IMR-90 (cell line): ENCODE measurements around the gene SLC44A1. TPM values are rescaled to one million over a fixed set of nuclear protein-coding genes. Genes with fewer than 3 reads are reported as not detected.
A peak's percentile ranks its signal among the peaks of the same experiment; 100 is the strongest.

Source experiments
- ATAC-seq: fragments of 200-7000 bp; cut with Tn5 transposase; 2 replicates; pipeline ENCODE4 v1.9.1; 2020; ENCODE audit warnings: low read depth, mild to moderate bottlenecking, moderate library complexity
- BruUV-seq: library from RNA; stranded (reverse); fragments of 400-500 nt; replicated peaks from 2 replicates; lab custom pipeline; 2021; lab: Mats Ljungman, UMichigan
- CTCF ChIA-PET: fragments of 300-600 bp; formaldehyde crosslinking; extraction: SDS; loops from one replicate; lab custom pipeline; 2021; ENCODE audit warnings: antibody characterized with exemption; lab: Yijun Ruan, JAX
- POLR2A ChIA-PET: fragments of 300-600 bp; sonication (Branson Sonifier 250); formaldehyde crosslinking; loops from one replicate; lab custom pipeline; 2022; ENCODE audit warnings: antibody characterized with exemption; ENCODE audit not compliant: unreplicated experiment; lab: Charles Lee
- DNase-seq: peaks from one replicate; pipeline ENCODE4 v3.0.0; 2013
- H2AFZ ChIP-seq: replicated peaks from 2 replicates; pipeline ENCODE3; 2013; ENCODE audit warnings: low read length, mild to moderate bottlenecking; ENCODE audit not compliant: poor library complexity
- H2AK5ac ChIP-seq: 2 replicates; pipeline ENCODE4 v1.6.1; 2013; ENCODE audit warnings: low read depth, low read length, inconsistent platforms
- H2AK9ac ChIP-seq: replicated peaks from 2 replicates; pipeline ENCODE3; 2013; ENCODE audit warnings: mild to moderate bottlenecking, low read depth, low read length, moderate library complexity; ENCODE audit not compliant: poor library complexity
- H2BK120ac ChIP-seq: 2 replicates; pipeline ENCODE4 v1.6.1; 2013; ENCODE audit warnings: low read depth, low read length, inconsistent platforms
- H2BK15ac ChIP-seq: 3 replicates; pipeline ENCODE4 v1.6.1; 2013; ENCODE audit warnings: low read depth, low read length, inconsistent platforms
- H2BK20ac ChIP-seq: 2 replicates; pipeline ENCODE4 v1.6.1; 2013; ENCODE audit warnings: low read depth, mild to moderate bottlenecking, inconsistent platforms, low read length, moderate library complexity
- H2BK5ac ChIP-seq: 2 replicates; pipeline ENCODE4 v1.6.1; 2013; ENCODE audit warnings: mild to moderate bottlenecking, low read depth, low read length, inconsistent platforms; ENCODE audit not compliant: poor library complexity, severe bottlenecking
- H3K14ac ChIP-seq: replicated peaks from 2 replicates; pipeline ENCODE4 v1.6.1; 2013; ENCODE audit warnings: low read depth, low read length, inconsistent platforms
- H3K18ac ChIP-seq: 2 replicates; pipeline ENCODE4 v1.6.1; 2013; ENCODE audit warnings: low read depth, low read length, control low read depth
- H3K23ac ChIP-seq: 2 replicates; pipeline ENCODE4 v1.6.1; 2013; ENCODE audit warnings: low read depth, low read length, inconsistent platforms
- H3K27ac ChIP-seq: 2 replicates; pipeline ENCODE4 v1.5.1; 2013; ENCODE audit warnings: mild to moderate bottlenecking, control low read depth, low read length; ENCODE audit not compliant: insufficient read depth
- H3K27me3 ChIP-seq: 2 replicates; pipeline ENCODE4 v1.6.1; 2013; ENCODE audit warnings: low read length; ENCODE audit not compliant: control insufficient read depth, insufficient read depth
- H3K36me3 ChIP-seq: 2 replicates; pipeline ENCODE4 v1.6.1; 2013; ENCODE audit warnings: low read length, mixed read lengths; ENCODE audit not compliant: control insufficient read depth, insufficient read depth
- H3K4ac ChIP-seq: 2 replicates; pipeline ENCODE4 v1.6.1; 2013; ENCODE audit warnings: low read depth, low read length, inconsistent platforms
- H3K4me1 ChIP-seq: 2 replicates; pipeline ENCODE4 v1.6.1; 2013; ENCODE audit warnings: low read length, mixed read lengths; ENCODE audit not compliant: control insufficient read depth, insufficient read depth
- H3K4me2 ChIP-seq: 2 replicates; pipeline ENCODE4 v1.6.1; 2013; ENCODE audit warnings: low read depth, mild to moderate bottlenecking, control low read depth, low read length, moderate library complexity
- H3K4me3 ChIP-seq: 2 replicates; pipeline ENCODE4 v1.5.1; 2013; ENCODE audit warnings: low read depth, mild to moderate bottlenecking, control low read depth, low read length, moderate library complexity; ENCODE audit not compliant: insufficient read depth
- H3K56ac ChIP-seq: 2 replicates; pipeline ENCODE4 v1.6.1; 2013; ENCODE audit warnings: low read length, inconsistent platforms; ENCODE audit not compliant: insufficient read depth; ENCODE audit errors: extremely low read depth
- H3K79me1 ChIP-seq, 2 experiments: 2 replicates each; pipeline ENCODE4 v1.6.1; 2013; ENCODE audit warnings: low read length in 2 of 2, inconsistent platforms in 1 of 2, low read depth in 1 of 2
- H3K9ac ChIP-seq: 2 replicates; pipeline ENCODE4 v1.6.1; 2013; ENCODE audit warnings: low read depth, low read length, control low read depth
- H3K9me1 ChIP-seq: 2 replicates; pipeline ENCODE4 v1.6.1; 2013; ENCODE audit warnings: low read length, inconsistent platforms; ENCODE audit not compliant: insufficient read depth
- H3K9me3 ChIP-seq: 2 replicates; pipeline ENCODE4 v1.6.1; 2013; ENCODE audit warnings: low read length; ENCODE audit not compliant: control insufficient read depth, insufficient read depth
- H4K20me1 ChIP-seq: 2 replicates; pipeline ENCODE4 v1.6.1; 2013; ENCODE audit warnings: low read length, inconsistent platforms; ENCODE audit not compliant: insufficient read depth
- H4K5ac ChIP-seq: 2 replicates; pipeline ENCODE4 v1.6.1; 2013; ENCODE audit warnings: mild to moderate bottlenecking, low read depth, low read length, control low read depth
- H4K8ac ChIP-seq, 2 experiments: 2 replicates each; pipeline ENCODE4 v1.6.1; 2013; ENCODE audit warnings: low read depth in 2 of 2, low read length in 2 of 2, control low read depth in 1 of 2, inconsistent platforms in 1 of 2
- H4K91ac ChIP-seq: 2 replicates; pipeline ENCODE4 v1.6.1; 2013; ENCODE audit warnings: low read depth, low read length, inconsistent platforms; ENCODE audit not compliant: insufficient read depth
- BHLHE40 ChIP-seq: fragments of 150-350 bp; IDR thresholded peaks from 2 replicates; pipeline ENCODE4 v1.6.1; 2016; ENCODE audit warnings: mild to moderate bottlenecking, low read depth, low read length
- CEBPB ChIP-seq: IDR thresholded peaks from 2 replicates; pipeline ENCODE4 v1.6.1; 2012; ENCODE audit warnings: low read depth, low read length, improper control_type of control experiment
- CHD1 ChIP-seq: IDR thresholded peaks from 2 replicates; pipeline ENCODE4 v1.6.1; 2012; ENCODE audit warnings: low read depth, low read length, improper control_type of control experiment
- CTCF ChIP-seq: conservative IDR thresholded peaks from 2 replicates; pipeline ENCODE4 v1.5.1; 2012; ENCODE audit warnings: mild to moderate bottlenecking, low read depth, low read length, improper control_type of control experiment
- MAFK ChIP-seq: IDR thresholded peaks from 2 replicates; pipeline ENCODE4 v1.6.1; 2012; ENCODE audit warnings: low read depth, low read length, improper control_type of control experiment
- MAZ ChIP-seq: IDR thresholded peaks from 2 replicates; pipeline ENCODE4 v1.6.1; 2012; ENCODE audit warnings: low read depth, mild to moderate bottlenecking, low read length, improper control_type of control experiment, moderate library complexity, borderline replicate concordance
- MXI1 ChIP-seq: IDR thresholded peaks from 2 replicates; pipeline ENCODE4 v1.6.1; 2012; ENCODE audit warnings: low read depth, mild to moderate bottlenecking, low read length, moderate library complexity, borderline replicate concordance
- NFE2L2 ChIP-seq: fragments of 150-350 bp; IDR thresholded peaks from 2 replicates; pipeline ENCODE4 v1.6.1; 2016; ENCODE audit warnings: low read depth, mild to moderate bottlenecking, low read length
- POLR2A ChIP-seq: IDR thresholded peaks from 2 replicates; pipeline ENCODE4 v1.6.1; 2012; ENCODE audit warnings: mild to moderate bottlenecking, low read depth, low read length
- RCOR1 ChIP-seq: IDR thresholded peaks from 2 replicates; pipeline ENCODE4 v1.6.1; 2012; ENCODE audit warnings: mild to moderate bottlenecking, low read length, improper control_type of control experiment; ENCODE audit not compliant: insufficient replicate concordance
- RFX5 ChIP-seq: IDR thresholded peaks from 2 replicates; pipeline ENCODE4 v1.8.0; 2012; ENCODE audit warnings: low read depth, mild to moderate bottlenecking, low read length, moderate library complexity
- SMC3 ChIP-seq: fragments of 150-350 bp; IDR thresholded peaks from 2 replicates; pipeline ENCODE4 v1.6.1; 2016; ENCODE audit warnings: low read depth, mild to moderate bottlenecking, antibody characterized with exemption, low read length, moderate library complexity
- WGBS, 2 experiments: methylation state at CpG; one replicate each; pipeline versions ENCODE4 v1.1.5 to v1.1.7; 2013; ENCODE audit warnings: missing lambda C conversion rate in 2 of 2; ENCODE audit not compliant: insufficient read length in 1 of 2; ENCODE audit errors: extremely low coverage in 2 of 2; 5-methylcytosine and 5-hydroxymethylcytosine counted together
- dilution Hi-C: fragments of 300-500 bp; cut with HindIII; formaldehyde crosslinking; loops from one replicate; pipeline ENCODE4 v1.14.3; 2018; ENCODE audit warnings: low sequenced_read_pairs; ENCODE audit not compliant: unreplicated experiment
- in situ Hi-C: fragments of 300-500 bp; cut with MboI; formaldehyde crosslinking; loops from 3 replicates; pipeline ENCODE4 v1.14.3; 2019; ENCODE audit warnings: low sequenced_read_pairs, inconsistent platforms, mixed read lengths
- intact Hi-C: fragments of 100-400 bp; cut with micrococcal nuclease; formaldehyde crosslinking; loops from 2 replicates; pipeline ENCODE4 v1.10.0; 2022
- polyA plus RNA-seq, 3 experiments: library from polyadenylated mRNA; depleted of rRNA; stranded (reverse); fragments of >200 nt; gene quantifications; 2 replicates each; pipeline ENCODE4 v1.2.3, GENCODE V29; 2012; ENCODE audit warnings: low replicate concordance in 1 of 3
- total RNA-seq: library from RNA; depleted of rRNA; stranded (reverse); fragments of >200 nt; gene quantifications from 2 replicates; pipeline ENCODE4 v1.2.3, GENCODE V29; 2012

SLC44A1 gene
- total and polyA plus RNA-seq, 2 of the 4 experiments (the other 2 are of a cell fraction): 5.2 to 21.7 TPM

GRCh38 chr9:105296877-105297287 lies 52.4 kb downstream of the SLC44A1 start:
- peak overlapping the region; percentile 81 for H2BK120ac ChIP-seq
- intact Hi-C loops (loop anchor here (5.0 kb wide), 1 partner anchor 35 kb away; no protein-coding TSS in a partner anchor), in situ Hi-C loops (no loop called here), dilution Hi-C loops (no loop called here)
- no peak overlapping the region for H3K9ac ChIP-seq
- H4K8ac ChIP-seq: peak overlapping the region; percentile 18 to 46; a peak in 2 of 4 replicates
- peak overlapping the region; percentile 86; the same call in 1 of the 2 replicates for H3K27ac ChIP-seq
- H4K5ac ChIP-seq: peak overlapping the region; percentile 95; the same call in 1 of the 2 replicates
- H3K4me3 ChIP-seq: no peak overlapping the region
- BruUV-seq: no TSS peak
- peaks cover 6 to 16% of the 10 kb centered on the region in 2 experiments for H3K79me1 ChIP-seq
- H3K9me1 ChIP-seq: peaks cover 6% of the 10 kb centered on the region; the same call in 1 of the 2 replicates
- H3K4me1 ChIP-seq: peaks cover 19% of the 10 kb centered on the region
- H3K18ac ChIP-seq: peak overlapping the region; percentile 61; the same call in 1 of the 2 replicates
- no peaks in the 10 kb centered on the region for H3K36me3 ChIP-seq
- POLR2A ChIA-PET: no interaction called here
- H2AK9ac ChIP-seq: no peak overlapping the region
- peak overlapping the region; percentile 26; the same call in 1 of the 2 replicates for H2BK20ac ChIP-seq
- H2AK5ac ChIP-seq: no peak overlapping the region
- H3K27me3 ChIP-seq: no peaks in the 10 kb centered on the region
- ATAC-seq (peak; percentile 64), DNase-seq (peak; percentile 90)
- no peak overlapping the region for H3K56ac ChIP-seq
- no peak overlapping the region for H2BK15ac ChIP-seq
- no peaks in the 10 kb centered on the region for H3K9me3 ChIP-seq
- peak overlapping the region; percentile 61; the same call in 1 of the 2 replicates for H3K4me2 ChIP-seq
- no peak overlapping the region for H4K91ac ChIP-seq
- TF ChIP-seq NFE2L2 (peak; percentile 96), MAFK (peak; percentile 75), CTCF (no peak), BHLHE40 (no peak), POLR2A (no peak), CEBPB (peak; percentile 89), RFX5 (no peak), MAZ (no peak), RCOR1 (no peak), SMC3 (no peak), CHD1 (no peak), MXI1 (no peak)
- H3K23ac ChIP-seq: peak overlapping the region; percentile 68; the same call in 1 of the 2 replicates
- WGBS, 2 experiments: no CpG with 5 or more reads among the region's 2 CpGs
- H3K4ac ChIP-seq: peak overlapping the region; percentile 38; the same call in 1 of the 2 replicates
- H4K20me1 ChIP-seq: no peaks in the 10 kb centered on the region
- H2BK5ac ChIP-seq: peak overlapping the region; percentile 96
- CTCF ChIA-PET: no interaction called here
- H2AFZ ChIP-seq: no peak overlapping the region
- 0 out of 2 replicates have a peak overlapping the region, but pooled peaks have one; percentile 61 for H3K14ac ChIP-seq
